Stomach smooth muscle (tissue), 2 donors: Measurements from ENCODE around the gene PPFIA4.
A peak's percentile ranks its signal among the peaks of the same experiment; 100 is the strongest.

ENCODE experiments used
- H3K27ac ChIP-seq: one replicate; pipeline ENCODE4 v1.7.0; 2013; ENCODE audit warnings: mild to moderate bottlenecking, low read length, inconsistent platforms
- H3K27me3 ChIP-seq, 2 donors: one replicate each; pipeline ENCODE4 v1.7.0; 2013; ENCODE audit warnings: low read length in 2 of 2; ENCODE audit not compliant: insufficient read depth in 2 of 2, control insufficient read depth in 1 of 2
- H3K36me3 ChIP-seq, 2 donors: one replicate each; pipeline ENCODE4 v1.7.0; 2013; ENCODE audit warnings: low read length in 2 of 2; ENCODE audit not compliant: control insufficient read depth in 2 of 2, insufficient read depth in 2 of 2
- H3K4me1 ChIP-seq: one replicate; pipeline ENCODE4 v1.7.0; 2013; ENCODE audit warnings: low read length; ENCODE audit not compliant: control insufficient read depth, insufficient read depth
- H3K4me3 ChIP-seq, 2 donors: one replicate each; pipeline ENCODE4 v1.7.0; 2013; ENCODE audit warnings: low read length in 2 of 2
- H3K9ac ChIP-seq, 2 donors: one replicate each; pipeline ENCODE4 v1.7.0; 2013; ENCODE audit warnings: low read length in 2 of 2, mild to moderate bottlenecking in 1 of 2
- H3K9me3 ChIP-seq, 2 donors: one replicate each; pipeline ENCODE4 v1.7.0; 2013; ENCODE audit warnings: low read length in 2 of 2; ENCODE audit not compliant: control insufficient read depth in 2 of 2
- donor health status: healthy.
- donor health status: Pancreatic carcinoma.

Gene PPFIA4

GRCh38 chr1:203076031-203076511 lies 49.8 kb downstream of the PPFIA4 start:
- H3K27ac ChIP-seq, result no peak overlapping the region
- peak overlapping the region in 1 of 2 donors; percentile 35 for H3K4me3 ChIP-seq
- no peak overlapping the region for H3K9ac ChIP-seq
- no peaks in the 10 kb centered on the region for H3K36me3 ChIP-seq
- H3K9me3 ChIP-seq, result no peaks in the 10 kb centered on the region
- peaks cover 6% of the 10 kb centered on the region for H3K4me1 ChIP-seq
- peaks cover 4 to 10% of the 10 kb centered on the region in 2 donors for H3K27me3 ChIP-seq

- Histone ChIP-seq H3K27ac (no peak overlapping the region), H3K4me1 (peaks cover 6% of the 10 kb centered on the region), H3K9me3 (no peaks in the 10 kb centered on the region), H3K36me3 (no peaks in the 10 kb centered on the region), H3K27me3 (peaks cover 9 to 10% of the 10 kb centered on the region in 2 donors), H3K4me3 (no peak overlapping the region), H3K9ac (no peak overlapping the region)
Observed at GRCh38 chr1:203077367-203077766, 51.1 kb downstream of the PPFIA4 start.

- Histone ChIP-seq H3K4me3 (no peak overlapping the region), H3K36me3 (no peaks in the 10 kb centered on the region), H3K27ac (no peak overlapping the region), H3K27me3 (peaks cover 9 to 12% of the 10 kb centered on the region in 2 donors), H3K9ac (no peak overlapping the region), H3K4me1 (peaks cover 6% of the 10 kb centered on the region), H3K9me3 (no peaks in the 10 kb centered on the region)
Observed at GRCh38 chr1:203077956-203078355, 51.7 kb downstream of the PPFIA4 start.

GRCh38 chr1:203078478-203078877 lies 52.2 kb downstream of the PPFIA4 start:
- Histone ChIP-seq H3K9ac (no peak overlapping the region), H3K27ac (no peak overlapping the region), H3K27me3 (peaks cover 9 to 12% of the 10 kb centered on the region in 2 donors), H3K4me1 (peaks cover 6% of the 10 kb centered on the region), H3K9me3 (no peaks in the 10 kb centered on the region), H3K36me3 (no peaks in the 10 kb centered on the region), H3K4me3 (no peak overlapping the region)

- no peak overlapping the region for H3K4me3 ChIP-seq
- H3K9me3 ChIP-seq, result no peaks in the 10 kb centered on the region
- peaks cover 9 to 14% of the 10 kb centered on the region in 2 donors for H3K27me3 ChIP-seq
- H3K36me3 ChIP-seq, result no peaks in the 10 kb centered on the region
- no peak overlapping the region for H3K27ac ChIP-seq
- H3K9ac ChIP-seq, result no peak overlapping the region
- peaks cover 5% of the 10 kb centered on the region for H3K4me1 ChIP-seq
Observed at GRCh38 chr1:203080456-203080855, 54.2 kb downstream of the PPFIA4 start.

- Histone ChIP-seq H3K27me3 (peaks cover 6 to 9% of the 10 kb centered on the region in 2 donors), H3K4me3 (no peak overlapping the region), H3K27ac (no peak overlapping the region), H3K4me1 (no peaks in the 10 kb centered on the region), H3K36me3 (no peaks in the 10 kb centered on the region), H3K9ac (no peak overlapping the region), H3K9me3 (no peaks in the 10 kb centered on the region)
Observed at GRCh38 chr1:203081465-203082230, 55.4 kb downstream of the PPFIA4 start.

- Histone ChIP-seq H3K36me3 (no peaks in the 10 kb centered on the region), H3K27me3 (peaks cover 6 to 7% of the 10 kb centered on the region in 2 donors), H3K4me3 (no peak overlapping the region), H3K9ac (no peak overlapping the region), H3K27ac (no peak overlapping the region), H3K9me3 (no peaks in the 10 kb centered on the region), H3K4me1 (no peaks in the 10 kb centered on the region)
Observed at GRCh38 chr1:203082231-203082505, 55.9 kb downstream of the PPFIA4 start.

- Histone ChIP-seq H3K4me3 (no peak overlapping the region), H3K9ac (no peak overlapping the region), H3K36me3 (no peaks in the 10 kb centered on the region), H3K27me3 (peaks cover 6 to 7% of the 10 kb centered on the region in 2 donors), H3K27ac (no peak overlapping the region), H3K9me3 (no peaks in the 10 kb centered on the region), H3K4me1 (no peaks in the 10 kb centered on the region)
Observed at GRCh38 chr1:203082571-203083462, 56.5 kb downstream of the PPFIA4 start.

GRCh38 chr1:203083463-203083921 lies 57.2 kb downstream of the PPFIA4 start:
- Histone ChIP-seq H3K27ac (no peak overlapping the region), H3K27me3 (peaks cover 6 to 7% of the 10 kb centered on the region in 2 donors), H3K9ac (no peak overlapping the region), H3K4me1 (no peaks in the 10 kb centered on the region), H3K36me3 (no peaks in the 10 kb centered on the region), H3K4me3 (no peak overlapping the region), H3K9me3 (no peaks in the 10 kb centered on the region)

- no peak overlapping the region for H3K4me3 ChIP-seq
- no peaks in the 10 kb centered on the region for H3K9me3 ChIP-seq
- H3K9ac ChIP-seq, result no peak overlapping the region
- H3K36me3 ChIP-seq, result no peaks in the 10 kb centered on the region
- H3K27ac ChIP-seq, result no peak overlapping the region
- H3K27me3 ChIP-seq, result peaks cover 6 to 7% of the 10 kb centered on the region in 2 donors
- H3K4me1 ChIP-seq, result no peaks in the 10 kb centered on the region
Observed at GRCh38 chr1:203084588-203085527, 58.6 kb downstream of the PPFIA4 start.
